Stimulated activated CD8-positive, alpha-beta memory T cell treated with anti-CD3 and anti-CD28 coated beads, Interleukin-12 subunit alpha, Interleukin-12 subunit beta, amount 100 ng/mL, for 4 hours (primary cell): Measurements from ENCODE around the gene MMP21.

Source experiments
- DNase-seq: peaks from one replicate; pipeline ENCODE4 v3.0.0-alpha.2; 2020; ENCODE audit warnings: low read depth

Gene MMP21

DNA sequence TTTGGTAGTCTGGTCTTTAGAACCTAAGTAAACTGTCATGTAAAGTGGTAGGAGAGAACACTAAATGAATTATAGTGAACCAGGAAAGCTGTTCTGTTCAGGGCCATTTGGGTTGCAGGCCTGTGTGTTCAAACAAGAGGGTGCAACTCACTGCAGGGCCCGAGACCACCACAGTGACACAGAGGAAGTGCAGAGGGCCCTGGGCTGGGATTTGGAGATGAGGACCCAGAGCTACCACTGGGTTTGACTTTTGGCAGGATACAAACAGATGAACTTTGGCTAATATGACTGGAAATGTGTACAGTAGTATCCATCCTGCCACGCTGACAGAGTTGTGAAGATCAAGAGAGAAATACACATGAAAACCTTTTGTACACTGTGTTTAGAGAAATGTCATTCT lies 9.8 kb downstream of the MMP21 start:
- no peak for DNase-seq

DNA sequence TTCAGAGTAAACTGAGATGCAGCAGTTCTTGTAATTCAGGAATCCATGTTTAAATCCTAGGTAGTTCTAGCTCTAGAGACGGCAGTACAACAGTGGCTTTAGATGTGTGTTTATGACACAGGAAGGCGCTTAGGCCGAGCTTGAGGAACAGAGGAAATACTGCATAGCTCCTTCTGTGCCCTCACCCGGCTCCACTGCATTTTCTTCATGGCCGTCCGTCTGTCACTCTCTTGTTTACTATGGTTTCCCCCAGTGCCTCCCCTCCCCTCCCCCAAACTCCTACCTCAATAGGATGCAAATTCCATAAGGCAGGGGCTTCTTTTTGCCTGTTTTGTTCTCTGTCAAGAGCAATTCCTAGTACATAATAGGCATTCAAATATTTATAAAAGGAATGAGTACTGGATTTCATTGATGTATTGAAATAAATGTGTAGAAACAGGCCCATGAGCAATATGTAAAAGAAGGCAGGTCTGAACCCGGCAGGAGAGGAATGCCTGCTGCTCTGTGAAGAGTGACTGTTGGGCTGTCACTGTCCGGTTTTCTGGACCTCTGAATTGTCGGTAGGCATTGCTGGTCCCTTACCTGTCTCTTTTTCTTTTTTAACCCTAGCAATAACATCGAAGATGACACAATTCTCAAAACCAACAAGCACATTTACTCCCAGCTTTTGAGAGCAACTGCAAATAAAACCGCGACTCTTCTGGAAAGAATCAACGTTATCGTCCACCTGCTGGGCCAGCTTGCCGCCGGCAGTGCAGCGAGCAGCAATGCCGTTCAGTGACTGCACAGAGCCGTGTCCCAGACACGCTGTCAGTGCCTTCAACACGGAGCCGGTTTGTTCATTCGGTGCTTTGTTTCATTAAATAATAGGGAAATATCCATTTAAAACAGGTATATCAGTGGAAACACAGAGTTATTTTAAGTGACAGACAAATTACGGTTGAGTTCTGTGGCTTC lies 12.7 kb downstream of the MMP21 start:
- DNase-seq, result no peak

DNA sequence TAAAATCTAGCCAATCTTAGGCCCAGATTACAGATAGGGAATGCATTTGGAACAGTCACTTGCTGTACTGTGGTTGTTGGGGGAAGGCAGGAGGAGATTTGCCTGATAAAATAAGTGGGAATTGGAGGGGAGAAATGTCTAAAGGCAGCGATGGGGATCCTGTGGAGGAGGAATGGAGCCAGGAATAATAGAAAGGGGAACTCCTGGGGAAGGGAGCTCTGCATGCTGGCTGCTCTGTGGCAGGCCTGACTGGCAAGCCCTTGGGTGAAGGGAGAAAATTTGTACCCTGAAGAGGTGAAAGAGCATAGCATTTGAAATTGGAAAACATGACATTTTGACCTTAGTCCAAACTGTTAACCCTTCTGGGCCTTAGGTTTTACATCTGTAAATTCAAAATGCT lies 13.7 kb downstream of the MMP21 start:
- DNase-seq, result no peak

DNA sequence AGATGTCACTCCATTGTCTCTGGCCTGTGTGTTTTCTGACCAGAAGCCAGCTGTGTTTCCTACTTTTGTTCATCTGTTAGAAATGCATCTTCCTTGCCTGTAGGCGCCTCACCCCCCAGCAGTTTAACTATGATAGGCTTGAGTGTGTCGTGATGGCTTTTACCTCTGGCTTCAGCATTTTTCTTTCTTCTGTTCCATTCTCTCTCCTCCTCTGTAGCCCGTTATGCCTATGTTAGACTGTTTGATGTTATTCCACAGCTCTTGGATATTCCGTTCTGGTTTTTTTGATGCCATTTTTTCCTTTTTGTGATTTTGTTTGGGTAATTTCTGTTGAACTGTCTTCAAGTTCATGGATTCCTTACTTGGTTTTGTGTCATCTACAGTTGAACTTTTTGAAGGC lies 17.9 kb downstream of the MMP21 start:
- no peak for DNase-seq

DNA sequence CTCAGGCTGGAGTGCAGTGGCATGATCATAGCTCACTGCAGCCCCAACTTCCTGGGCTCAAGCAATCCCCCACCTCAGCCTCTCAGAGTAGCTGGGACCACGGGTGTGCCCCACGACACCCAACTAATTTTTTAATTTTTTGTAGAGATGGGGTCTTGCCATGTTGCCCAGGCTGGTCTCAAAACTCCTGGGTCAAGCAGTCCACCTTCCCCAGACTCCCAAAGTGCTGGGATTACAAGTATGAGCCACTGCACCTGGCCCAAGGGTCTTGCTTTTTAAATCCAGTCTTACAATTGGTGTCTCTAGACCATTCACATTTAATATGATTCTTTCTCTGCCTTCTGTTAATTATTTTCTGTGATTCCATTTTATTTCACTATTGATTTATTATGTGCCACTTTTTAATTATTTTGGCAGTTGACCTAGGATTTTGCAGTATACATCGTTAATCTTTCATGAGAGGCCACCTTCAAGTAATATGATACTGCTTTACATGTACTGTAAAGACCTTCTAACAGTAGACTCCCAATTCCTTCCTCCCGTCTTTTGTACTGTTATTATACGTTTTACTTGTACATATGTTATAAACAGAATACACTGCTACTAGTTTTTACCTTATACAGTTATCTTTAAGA lies 18.7 kb downstream of the MMP21 start:
- no peak for DNase-seq

DNA sequence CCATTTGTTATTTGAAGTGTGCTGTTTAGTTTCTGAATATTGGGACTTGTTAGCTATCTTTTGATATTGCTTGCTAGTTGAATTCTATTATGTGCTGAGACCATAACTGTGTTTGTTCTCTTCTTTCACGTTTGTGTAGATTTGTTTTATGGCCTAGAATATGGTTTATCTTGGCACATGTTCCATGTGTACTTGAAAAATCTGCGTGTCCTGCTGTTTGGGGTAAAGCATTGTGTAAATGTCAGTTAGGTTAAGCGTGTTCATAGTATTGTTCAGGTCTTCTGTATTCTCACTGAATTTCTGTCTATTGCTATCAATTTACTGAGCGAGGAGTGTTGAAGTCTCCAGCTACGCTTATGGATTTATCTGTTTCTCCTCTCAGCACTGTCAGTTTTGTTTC lies 19.4 kb downstream of the MMP21 start:
- no peak for DNase-seq

DNA sequence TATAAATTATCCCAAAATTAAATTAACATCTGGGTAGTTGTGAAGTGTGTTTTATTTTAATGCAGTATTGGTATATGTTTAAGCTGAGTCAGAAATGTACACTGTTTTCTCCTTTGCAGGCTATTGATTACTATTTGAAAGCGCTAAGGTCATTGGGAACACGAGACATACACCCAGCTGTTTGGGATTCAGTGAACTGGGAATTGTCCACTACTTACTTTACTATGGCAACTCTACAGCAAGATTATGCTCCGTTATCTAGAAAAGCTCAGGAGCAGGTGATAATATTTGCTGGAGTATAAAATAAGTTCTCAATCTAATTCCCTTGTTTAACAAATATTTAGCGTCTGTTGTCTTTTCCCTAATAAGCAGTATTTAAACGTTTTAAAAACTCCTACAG lies 28.2 kb downstream of the MMP21 start:
- DNase-seq, result no peak

DNA sequence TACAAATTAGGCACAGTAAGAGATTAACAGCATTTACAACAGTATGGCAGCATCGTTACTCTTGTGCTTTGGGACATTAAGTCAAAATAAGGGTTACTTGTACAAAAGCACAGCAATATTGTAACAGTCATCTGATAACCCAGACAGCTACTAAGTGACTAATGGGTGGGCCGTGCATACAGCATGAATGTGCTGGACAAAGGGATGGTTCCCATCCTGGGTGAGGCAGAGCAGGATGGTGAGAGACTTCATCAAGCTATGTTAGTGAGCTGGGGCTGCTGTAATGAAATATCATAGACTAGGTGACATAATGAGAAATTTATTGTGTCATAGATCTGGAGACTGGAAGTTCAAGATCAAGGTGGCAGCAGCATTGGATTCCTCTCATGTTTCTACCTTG lies 30.7 kb downstream of the MMP21 start:
- DNase-seq, result no peak

DNA sequence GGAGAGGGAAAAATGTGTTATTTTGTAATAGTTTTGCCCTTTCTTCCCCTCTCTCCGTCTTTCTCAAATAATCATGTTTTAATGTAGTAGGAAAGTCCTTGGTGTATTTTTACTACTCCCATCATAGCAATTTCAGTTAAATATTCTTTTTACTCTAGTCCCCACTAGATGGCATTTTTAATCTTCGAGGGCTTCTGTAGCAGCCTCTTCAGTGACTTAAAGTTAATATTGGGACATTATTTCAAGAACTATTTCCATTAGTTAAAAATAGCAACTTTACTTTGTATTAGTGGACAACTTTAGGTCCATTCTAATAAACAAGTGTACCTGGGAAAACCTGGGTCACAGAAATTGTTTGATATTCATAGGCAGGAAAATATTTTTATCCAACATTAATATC lies 33.2 kb downstream of the MMP21 start:
- DNase-seq, result no peak

DNA sequence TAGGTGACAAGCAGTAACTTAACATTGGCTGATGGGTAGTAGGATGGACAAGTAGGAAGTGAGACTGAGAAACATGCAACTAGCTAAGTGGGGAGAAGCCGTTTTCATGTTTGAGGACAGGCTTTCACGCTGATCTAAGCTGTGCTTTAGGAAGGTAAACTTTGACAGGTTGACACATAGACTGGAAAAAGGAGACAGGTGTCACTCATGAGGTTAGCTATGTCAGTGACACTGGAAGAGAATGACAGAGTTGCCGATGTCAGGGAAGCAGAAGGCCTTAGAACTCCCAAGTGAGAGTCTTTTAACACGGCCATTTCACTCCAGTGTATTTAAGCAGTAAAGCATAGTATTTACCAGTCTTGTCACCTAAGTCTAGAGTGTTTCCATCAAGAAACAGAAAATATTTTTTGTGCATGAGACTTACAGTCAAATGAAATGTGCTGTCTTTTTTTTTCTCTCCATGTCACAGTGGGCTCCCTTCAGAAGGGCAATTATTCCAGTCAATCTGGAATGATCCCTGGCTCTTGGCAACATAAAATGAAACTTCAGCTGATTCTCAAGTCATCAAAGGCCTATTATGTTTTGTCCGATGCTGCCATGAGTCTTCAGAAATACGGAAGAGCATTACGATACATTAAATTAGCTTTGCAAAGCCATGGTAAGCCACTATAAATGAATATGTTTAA lies 35.5 kb downstream of the MMP21 start:
- DNase-seq, result no peak

DNA sequence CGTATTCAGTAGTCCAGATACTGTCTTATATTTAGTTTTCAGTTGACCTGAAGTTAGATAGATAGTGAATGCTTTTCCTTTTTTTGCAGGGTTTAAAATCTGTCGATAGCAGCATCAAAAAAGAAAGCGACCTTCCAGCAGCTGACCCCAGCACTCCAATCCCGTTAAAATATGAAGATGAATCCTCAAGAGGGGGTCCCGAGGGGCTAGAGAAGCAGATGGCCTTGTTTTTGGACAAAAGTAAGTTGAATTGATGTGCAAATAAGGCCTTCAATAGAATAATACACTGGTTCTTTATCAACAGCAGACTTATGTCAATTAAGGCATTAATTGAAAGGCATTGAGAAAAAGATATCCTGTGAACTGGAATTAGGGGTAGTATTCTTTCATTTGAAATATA lies 37.4 kb downstream of the MMP21 start:
- no peak for DNase-seq

DNA sequence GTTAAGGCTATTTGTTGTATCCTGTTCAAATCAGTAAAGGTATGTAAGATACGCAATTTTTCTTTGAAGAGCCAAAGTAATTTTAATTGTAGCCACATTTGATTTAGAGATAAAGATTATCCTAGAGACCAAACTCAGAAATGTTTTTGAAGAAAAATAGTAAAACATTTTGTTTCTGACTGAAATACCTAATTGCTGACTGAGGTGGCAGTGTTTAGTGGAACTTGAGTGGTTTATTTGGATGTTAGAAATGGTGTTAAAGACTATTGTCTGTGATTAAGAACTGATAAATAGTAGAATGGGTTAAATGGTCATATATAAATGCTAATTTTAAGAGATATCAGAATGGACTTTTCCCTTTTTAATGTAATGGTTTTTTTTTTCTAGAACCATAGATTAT lies 40.8 kb downstream of the MMP21 start:
- DNase-seq, result no peak

DNA sequence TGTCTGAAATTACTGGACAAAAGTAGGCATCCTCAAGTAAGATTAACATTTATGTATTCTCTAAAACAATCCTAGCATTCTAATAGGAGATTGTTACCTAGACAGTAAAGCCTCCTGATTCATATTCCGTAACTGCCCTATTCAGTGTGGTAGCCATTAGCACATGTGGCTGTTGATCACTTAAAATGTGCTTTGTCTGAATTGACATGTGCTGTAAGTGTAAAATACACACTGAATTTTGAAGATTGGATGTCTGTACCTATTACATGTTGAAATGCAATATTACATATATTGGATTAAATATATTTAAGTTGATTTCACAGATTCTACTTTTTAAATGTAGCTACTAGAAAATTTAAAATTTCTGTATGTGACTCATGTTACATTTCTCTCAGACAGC lies 41.5 kb downstream of the MMP21 start:
- DNase-seq, result no peak

DNA sequence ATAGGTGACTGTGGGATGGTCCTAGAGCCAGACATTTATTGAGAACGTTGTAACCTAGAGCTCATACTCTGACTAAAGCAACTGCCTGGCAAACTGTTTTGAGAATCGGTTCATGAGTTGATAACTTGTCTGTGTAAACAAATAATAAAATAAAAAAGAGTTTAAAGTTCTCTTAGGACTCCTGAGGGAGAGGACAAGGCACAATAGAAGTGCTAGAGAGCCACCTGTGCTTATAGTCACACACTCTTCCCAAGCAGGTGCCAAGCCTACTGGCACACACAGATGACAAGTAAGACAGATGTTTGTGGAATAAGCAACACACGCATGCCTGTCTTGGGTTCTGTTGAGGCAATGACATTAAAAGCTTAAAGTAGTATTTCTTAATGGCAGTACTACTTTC lies 48.2 kb downstream of the MMP21 start:
- DNase-seq, result no peak

DNA sequence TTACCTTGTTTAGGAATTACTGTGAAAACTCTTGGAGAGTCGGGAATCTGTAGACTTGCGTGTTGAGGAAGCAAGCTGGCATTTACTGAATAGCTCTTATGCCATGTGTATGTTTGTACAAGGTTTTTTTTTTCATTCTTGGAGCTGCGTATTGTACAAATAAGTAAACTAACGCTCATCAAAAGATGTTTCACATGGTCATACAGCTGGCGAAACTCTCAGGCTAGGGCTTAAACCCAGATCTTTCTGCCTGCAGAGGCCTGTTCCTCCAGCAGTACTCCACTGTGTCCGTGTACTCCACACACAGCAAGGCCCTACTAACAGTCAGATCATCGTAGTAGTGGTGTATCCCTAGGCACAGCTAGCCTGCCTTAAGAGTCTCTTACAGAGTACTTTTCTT lies 48.7 kb downstream of the MMP21 start:
- no peak for DNase-seq

DNA sequence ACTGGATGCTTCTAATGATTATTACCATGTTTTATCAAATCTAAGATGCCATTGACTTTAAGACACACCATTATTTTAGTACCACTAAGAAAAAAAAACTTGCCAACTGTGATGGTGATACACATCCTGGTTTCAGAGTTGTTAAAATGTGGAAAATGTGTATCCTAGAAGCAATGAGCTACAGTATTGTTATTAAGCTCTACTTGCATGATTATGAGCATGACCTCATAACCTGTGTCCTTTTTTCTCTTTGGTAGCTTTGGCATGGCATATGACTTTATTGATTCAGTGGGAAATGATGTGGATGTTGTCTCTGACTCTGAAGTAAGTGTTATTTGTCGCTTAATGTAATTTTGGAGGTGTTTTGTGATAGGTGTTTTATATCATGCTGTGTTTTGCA lies 52.8 kb downstream of the MMP21 start:
- DNase-seq, result no peak

DNA sequence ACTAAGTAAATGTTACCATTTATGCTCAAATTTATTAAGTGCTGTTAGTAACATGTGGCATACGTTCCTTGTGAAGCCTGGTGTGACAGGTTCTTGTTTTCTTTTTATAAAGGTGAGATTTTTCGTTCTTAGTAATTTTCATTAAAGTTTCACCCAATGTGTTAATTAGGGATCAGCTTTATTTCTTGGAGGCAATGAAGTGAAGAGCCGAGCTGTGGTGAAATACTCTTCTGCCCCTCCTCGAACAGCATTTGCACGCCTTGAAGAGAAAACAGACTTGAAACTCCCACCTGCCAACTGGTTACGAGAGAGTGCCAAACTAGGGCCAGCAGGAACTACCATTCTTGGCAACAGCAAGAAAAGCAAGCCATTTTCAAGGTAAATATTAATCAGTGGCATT lies 54.6 kb downstream of the MMP21 start:
- no peak for DNase-seq

DNA sequence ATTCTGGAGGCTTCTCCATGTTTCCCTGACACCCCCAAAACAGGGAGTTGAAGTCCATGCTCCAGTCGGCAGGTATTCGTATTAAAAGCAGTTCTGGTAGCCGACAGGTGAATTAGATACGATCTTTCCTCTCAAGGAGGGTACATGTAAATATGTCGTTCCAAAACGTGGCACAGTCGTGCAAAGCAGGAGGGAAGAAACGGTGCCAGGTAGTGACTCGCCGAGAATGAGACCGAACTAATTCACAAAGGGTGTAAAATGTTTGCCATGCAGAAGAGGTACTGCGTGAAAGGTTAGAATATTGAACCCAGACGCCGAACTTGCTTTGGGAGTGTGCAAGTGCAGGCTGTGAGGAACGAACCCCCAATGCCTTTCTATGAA lies 55.6 kb downstream of the MMP21 start:
- DNase-seq, result no peak

DNA sequence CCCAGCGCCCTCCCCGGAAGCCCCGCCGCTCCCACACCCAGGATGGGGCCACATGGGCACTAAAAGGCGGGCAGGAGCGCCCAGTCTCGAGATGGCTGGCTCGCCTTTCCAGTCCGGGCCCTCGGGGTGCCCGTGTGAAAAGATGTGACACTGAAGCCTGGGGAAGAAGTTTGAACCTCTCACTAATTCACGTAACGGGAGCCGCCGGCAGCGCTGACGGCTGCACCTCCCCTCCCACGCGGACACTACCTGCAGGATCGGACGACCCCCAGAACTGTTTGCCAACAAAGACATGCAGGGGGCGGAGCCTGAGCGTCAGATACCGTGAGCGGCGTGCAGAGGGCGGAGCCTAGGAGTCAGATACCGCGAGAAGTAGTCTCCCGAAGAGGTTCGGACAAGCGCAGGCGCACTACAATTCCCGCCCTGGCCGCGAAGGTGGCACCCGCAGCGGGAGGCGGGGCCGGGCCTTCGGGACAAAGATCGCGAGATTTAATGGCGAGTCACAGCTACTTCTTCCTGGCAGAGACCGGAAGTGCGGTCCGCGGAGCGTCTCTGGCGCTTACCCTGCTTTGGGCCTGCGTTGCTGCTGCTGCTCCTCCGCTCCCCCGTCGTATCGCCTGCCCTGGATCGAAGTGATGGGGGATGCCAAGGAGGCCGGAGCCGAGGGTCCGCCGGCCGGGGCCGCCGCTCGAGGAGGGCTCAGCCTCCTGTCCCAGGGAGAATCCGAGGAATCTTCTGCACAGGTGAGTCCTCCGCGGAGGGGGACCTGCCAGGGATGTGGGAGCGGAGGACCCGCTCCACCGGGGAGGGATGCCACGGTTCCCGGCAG lies 56.2 kb downstream of the MMP21 start, which contains the start of gene EDRF1:
Gene EDRF1, plus strand, starts transcription at position 537 of the 829 bp plus-strand sequence. Its CDS starts 99 bp downstream, at position 636.
- DNase-seq, result peak; percentile 99
